SK-N-SH treated with all-trans-retinoic acid at 6 μM for 48 hours (cell line): ENCODE results near the gene AZIN2.

Source experiments
- ATAC-seq: fragments of 200-7000 bp; cut with Tn5 transposase; 3 replicates; pipeline ENCODE4 v1.9.1; 2020; ENCODE audit warnings: mild to moderate bottlenecking, moderate library complexity
- ARNTL ChIP-seq: fragments of 450-650 bp; formaldehyde crosslinking; IDR thresholded peaks from 2 replicates; pipeline ENCODE4 v1.5.0; 2020; ENCODE audit warnings: low read depth, mild to moderate bottlenecking, moderate library complexity, borderline replicate concordance
- BACH2 ChIP-seq: fragments of 250-450 bp; sonication (Bioruptor Pico); IDR thresholded peaks from 2 replicates; pipeline ENCODE4 v1.9.0; 2021; ENCODE audit warnings: mild to moderate bottlenecking, borderline replicate concordance
- CREB5 ChIP-seq: fragments of 250-450 bp; sonication (Bioruptor Pico); IDR thresholded peaks from 2 replicates; pipeline ENCODE4 v1.5.1; 2020; ENCODE audit warnings: low read depth, mild to moderate bottlenecking, moderate library complexity
- CSDC2 ChIP-seq: fragments of 250-450 bp; sonication (Bioruptor Pico); IDR thresholded peaks from 2 replicates; pipeline ENCODE4 v1.5.0; 2020; ENCODE audit warnings: mild to moderate bottlenecking, moderate library complexity
- CSRNP3 ChIP-seq: fragments of 250-450 bp; sonication (Bioruptor Pico); IDR thresholded peaks from 2 replicates; pipeline ENCODE4 v1.5.1; 2021; ENCODE audit warnings: mild to moderate bottlenecking, moderate library complexity
- ESRRG ChIP-seq: fragments of 250-450 bp; sonication (Bioruptor Pico); IDR thresholded peaks from 2 replicates; pipeline ENCODE4 v1.6.1; 2021; ENCODE audit warnings: mild to moderate bottlenecking
- GLIS3 ChIP-seq: fragments of 250-450 bp; sonication (Bioruptor Pico); IDR thresholded peaks from 2 replicates; pipeline ENCODE4 v1.5.0; 2020; ENCODE audit warnings: mild to moderate bottlenecking, moderate library complexity
- ISL1 ChIP-seq: fragments of 250-450 bp; sonication (Bioruptor Pico); IDR thresholded peaks from 2 replicates; pipeline ENCODE4 v2.1.2; 2022; ENCODE audit warnings: mild to moderate bottlenecking, moderate library complexity
- OSR1 ChIP-seq: fragments of 250-450 bp; sonication (Bioruptor Pico); IDR thresholded peaks from 2 replicates; pipeline ENCODE4 v1.8.0; 2022; ENCODE audit warnings: moderate library complexity, mild to moderate bottlenecking, inconsistent platforms
- PATZ1 ChIP-seq: fragments of 250-450 bp; sonication (Bioruptor Pico); IDR thresholded peaks from 2 replicates; pipeline ENCODE4 v1.8.0; 2020; ENCODE audit warnings: mild to moderate bottlenecking, moderate library complexity, borderline replicate concordance
- POU6F1 ChIP-seq: fragments of 250-450 bp; sonication (Bioruptor Pico); IDR thresholded peaks from 2 replicates; pipeline ENCODE4 v1.8.0; 2021; ENCODE audit warnings: low read depth, mild to moderate bottlenecking, moderate library complexity, borderline replicate concordance
- PPARA ChIP-seq: fragments of 250-450 bp; sonication (Bioruptor Pico); IDR thresholded peaks from 2 replicates; pipeline ENCODE4 v1.5.0; 2020; ENCODE audit warnings: mild to moderate bottlenecking, borderline replicate concordance
- SNAI2 ChIP-seq: fragments of 250-450 bp; sonication (Bioruptor Pico); IDR thresholded peaks from 2 replicates; pipeline ENCODE4 v1.5.0; 2020; ENCODE audit warnings: mild to moderate bottlenecking, moderate library complexity
- TOX ChIP-seq: fragments of 250-450 bp; sonication (Bioruptor Pico); IDR thresholded peaks from 2 replicates; pipeline ENCODE4 v1.8.0; 2021; ENCODE audit warnings: mild to moderate bottlenecking, moderate library complexity, borderline replicate concordance
- ZC3H10 ChIP-seq: fragments of 250-450 bp; sonication (Bioruptor Pico); IDR thresholded peaks from 2 replicates; pipeline ENCODE4 v1.5.1; 2021; ENCODE audit warnings: mild to moderate bottlenecking, moderate library complexity
- ZFP3 ChIP-seq: fragments of 250-450 bp; sonication (Bioruptor Pico); IDR thresholded peaks from 2 replicates; pipeline ENCODE4 v1.5.0; 2020; ENCODE audit warnings: mild to moderate bottlenecking, moderate library complexity
- ZFP30 ChIP-seq: fragments of 450-650 bp; formaldehyde crosslinking; IDR thresholded peaks from 2 replicates; pipeline ENCODE4 v1.5.0; 2022; ENCODE audit warnings: mild to moderate bottlenecking, moderate library complexity
- ZNF565 ChIP-seq: fragments of 450-650 bp; formaldehyde crosslinking; conservative IDR thresholded peaks from 2 replicates; pipeline ENCODE4 v1.5.0; 2020; ENCODE audit warnings: low read depth, mild to moderate bottlenecking, moderate library complexity
- ZNF70 ChIP-seq: fragments of 450-650 bp; formaldehyde crosslinking; IDR thresholded peaks from 2 replicates; pipeline ENCODE4 v1.5.0; 2020; ENCODE audit warnings: mild to moderate bottlenecking, moderate library complexity
- ZNF8 ChIP-seq: fragments of 450-650 bp; formaldehyde crosslinking; IDR thresholded peaks from 2 replicates; pipeline ENCODE4 v1.5.0; 2020; ENCODE audit warnings: mild to moderate bottlenecking, moderate library complexity

Gene AZIN2

DNA sequence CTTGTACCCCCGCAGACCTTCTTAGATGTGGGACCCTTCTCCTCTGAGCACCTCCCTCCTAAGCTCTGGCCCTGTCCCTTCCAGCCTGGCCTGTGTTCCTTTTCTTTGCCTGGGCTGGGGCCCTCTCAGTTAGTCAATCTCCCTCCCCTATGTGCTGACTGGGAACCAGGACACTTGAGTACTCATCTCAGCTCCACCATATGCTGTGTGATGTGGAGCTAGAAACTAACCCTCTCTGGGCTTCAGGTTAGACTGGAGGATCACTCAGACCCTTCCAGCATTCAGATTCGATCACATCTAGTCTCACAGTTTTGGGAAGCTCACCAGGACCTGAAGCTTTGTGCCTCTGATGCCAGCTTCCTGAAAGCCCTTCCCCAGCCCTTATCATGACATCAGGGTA lies 60.3 kb downstream of the AZIN2 start:
- no peak for TF ChIP-seq CSRNP3
- TF ChIP-seq ZFP30 (CRISPR knock-in tag): no peak
- TF ChIP-seq CREB5 (CRISPR knock-in tag): no peak
- TF ChIP-seq POU6F1 (CRISPR knock-in tag): no peak
- no peak for TF ChIP-seq CSDC2 (CRISPR knock-in tag)
- TF ChIP-seq TOX (CRISPR knock-in tag): no peak
- no peak for TF ChIP-seq PPARA (CRISPR knock-in tag)
- no peak for TF ChIP-seq ZC3H10 (CRISPR knock-in tag)
- TF ChIP-seq ISL1 (CRISPR knock-in tag): no peak
- no peak for TF ChIP-seq ARNTL (CRISPR knock-in tag)
- no peak for TF ChIP-seq GLIS3 (CRISPR knock-in tag)
- TF ChIP-seq ZFP3 (CRISPR knock-in tag): no peak
- no peak for ATAC-seq

GRCh38 chr1:33141781-33142180 lies 60.8 kb downstream of the AZIN2 start:
- TF ChIP-seq ZC3H10 (CRISPR knock-in tag) (no peak), ZNF565 (CRISPR knock-in tag) (no peak), ZNF70 (CRISPR knock-in tag) (no peak), OSR1 (CRISPR knock-in tag) (no peak), ZNF8 (CRISPR knock-in tag) (no peak), CSRNP3 (no peak), PPARA (CRISPR knock-in tag) (no peak), GLIS3 (CRISPR knock-in tag) (no peak), SNAI2 (CRISPR knock-in tag) (no peak), TOX (CRISPR knock-in tag) (no peak), CREB5 (CRISPR knock-in tag) (no peak), BACH2 (CRISPR knock-in tag) (no peak), CSDC2 (CRISPR knock-in tag) (no peak)
- ATAC-seq: no peak

GRCh38 chr1:33142483-33143064 lies 61.6 kb downstream of the AZIN2 start:
- no peak for ATAC-seq
- TF ChIP-seq ESRRG (no peak), ZFP30 (CRISPR knock-in tag) (no peak), PATZ1 (CRISPR knock-in tag) (no peak), ZC3H10 (CRISPR knock-in tag) (no peak), ISL1 (CRISPR knock-in tag) (no peak), TOX (CRISPR knock-in tag) (no peak)
